Muscle of leg (tissue), 11 donors: Measurements from ENCODE around the gene GALNT11. TPM values are rescaled to one million over a fixed set of nuclear protein-coding genes. Genes with fewer than 3 reads are reported as not detected.

ENCODE experiments used
- DNase-seq: peaks from one replicate; pipeline ENCODE4 v3.0.0; 2013
- H3K27ac ChIP-seq: one replicate; pipeline ENCODE4 v1.5.1; 2013; ENCODE audit warnings: mild to moderate bottlenecking, low read length, control low read depth
- H3K27me3 ChIP-seq: one replicate; pipeline ENCODE4 v1.6.1; 2013; ENCODE audit warnings: low read length; ENCODE audit not compliant: control insufficient read depth, insufficient read depth
- H3K36me3 ChIP-seq: one replicate; pipeline ENCODE4 v1.6.1; 2013; ENCODE audit warnings: low read length; ENCODE audit not compliant: control insufficient read depth, insufficient read depth
- H3K4me1 ChIP-seq: one replicate; pipeline ENCODE4 v1.6.1; 2013; ENCODE audit warnings: low read length; ENCODE audit not compliant: control insufficient read depth, insufficient read depth
- H3K4me3 ChIP-seq: one replicate; pipeline ENCODE4 v1.5.1; 2013; ENCODE audit warnings: low read length, control low read depth
- H3K9me3 ChIP-seq: replicated peaks from 2 replicates; pipeline ENCODE4 v1.6.1; 2013; ENCODE audit warnings: low read depth, low read length; ENCODE audit not compliant: control insufficient read depth
- WGBS: methylation state at CpG from one replicate; pipeline ENCODE4 v1.1.5; 2013; ENCODE audit warnings: missing lambda C conversion rate; ENCODE audit not compliant: insufficient coverage; 5-methylcytosine and 5-hydroxymethylcytosine counted together
- polyA plus RNA-seq, 8 donors: library from polyadenylated mRNA; unstranded; fragments of 120-200 nt; gene quantifications; one replicate each; pipeline versions ENCODE4 v1.2.1 to v1.2.3, GENCODE V29; 2013; ENCODE audit warnings: inconsistent platforms in 1 of 8, low replicate concordance in 1 of 8; ENCODE audit not compliant: insufficient read length in 8 of 8, insufficient read depth in 1 of 8
- total RNA-seq: library from RNA; stranded (reverse); fragments of 120-200 nt; gene quantifications from one replicate; pipeline ENCODE4 v1.2.4, GENCODE V29; 2013

Gene GALNT11
- total and polyA plus RNA-seq, 9 donors = 29.0 to 44.0 (median 34.1) TPM

- whole genome bisulfite sequencing = 20% methylated on average over 1 of the region's 3 CpGs
- no peak overlapping the region for H3K27ac ChIP-seq
- H3K4me3 ChIP-seq = no peak overlapping the region
- peaks cover 9% of the 10 kb centered on the region for H3K9me3 ChIP-seq
- no peaks in the 10 kb centered on the region for H3K4me1 ChIP-seq
- H3K36me3 ChIP-seq = no peaks in the 10 kb centered on the region
- H3K27me3 ChIP-seq = no peaks in the 10 kb centered on the region
- no peak for DNase-seq
These were observed 59.7 kb downstream of the GALNT11 start for GRCh38 chr7:152085131-152085530.

- DNase-seq = no peak
- Histone ChIP-seq H3K4me1 (no peaks in the 10 kb centered on the region), H3K27ac (no peak overlapping the region), H3K4me3 (no peak overlapping the region), H3K36me3 (no peaks in the 10 kb centered on the region), H3K9me3 (peaks cover 9% of the 10 kb centered on the region), H3K27me3 (no peaks in the 10 kb centered on the region)
- WGBS = no CpG with 5 or more reads among the region's 1 CpG
These were observed 61.0 kb downstream of the GALNT11 start for GRCh38 chr7:152086513-152086912.

- Histone ChIP-seq H3K4me3 (no peak overlapping the region), H3K27me3 (no peaks in the 10 kb centered on the region), H3K4me1 (no peaks in the 10 kb centered on the region), H3K36me3 (no peaks in the 10 kb centered on the region), H3K9me3 (peaks cover 9% of the 10 kb centered on the region), H3K27ac (no peak overlapping the region)
- WGBS = 98% methylated on average over 4 of the region's 7 CpGs
- DNase-seq = no peak
These were observed 63.7 kb downstream of the GALNT11 start for GRCh38 chr7:152089183-152089582.

GRCh38 chr7:152090747-152091146 is 65.3 kb downstream of the GALNT11 start:
- Histone ChIP-seq H3K27ac (no peak overlapping the region), H3K4me3 (no peak overlapping the region), H3K4me1 (no peaks in the 10 kb centered on the region), H3K9me3 (peaks cover 9% of the 10 kb centered on the region), H3K27me3 (no peaks in the 10 kb centered on the region), H3K36me3 (no peaks in the 10 kb centered on the region)
- no CpG with 5 or more reads among the region's 6 CpGs for WGBS
- peak; percentile 34 for DNase-seq

GRCh38 chr7:152093717-152094116 is 68.2 kb downstream of the GALNT11 start:
- Histone ChIP-seq H3K9me3 (peaks cover 7% of the 10 kb centered on the region), H3K4me3 (no peak overlapping the region), H3K27ac (no peak overlapping the region), H3K4me1 (no peaks in the 10 kb centered on the region), H3K27me3 (no peaks in the 10 kb centered on the region), H3K36me3 (no peaks in the 10 kb centered on the region)
- no CpG with 5 or more reads among the region's 4 CpGs for WGBS
- no peak for DNase-seq

- H3K27ac ChIP-seq = no peak overlapping the region
- no peaks in the 10 kb centered on the region for H3K36me3 ChIP-seq
- no CpG with 5 or more reads among the region's 1 CpG for WGBS
- H3K4me1 ChIP-seq = no peaks in the 10 kb centered on the region
- H3K9me3 ChIP-seq = no peaks in the 10 kb centered on the region
- no peak overlapping the region for H3K4me3 ChIP-seq
- H3K27me3 ChIP-seq = no peaks in the 10 kb centered on the region
- DNase-seq = no peak
These were observed 70.3 kb downstream of the GALNT11 start for GRCh38 chr7:152095771-152096170.

- WGBS = no CpG with 5 or more reads among the region's 4 CpGs
These were observed 71.9 kb downstream of the GALNT11 start for GRCh38 chr7:152097330-152097729.

GRCh38 chr7:152103066-152103465 is 77.6 kb downstream of the GALNT11 start:
- WGBS = no CpG with 5 or more reads among the region's 7 CpGs
- peaks cover 18% of the 10 kb centered on the region for H3K36me3 ChIP-seq
- no peaks in the 10 kb centered on the region for H3K4me1 ChIP-seq
- H3K9me3 ChIP-seq = no peaks in the 10 kb centered on the region
- H3K4me3 ChIP-seq = no peak overlapping the region
- peak; percentile 12 for DNase-seq
- H3K27ac ChIP-seq = no peak overlapping the region
- H3K27me3 ChIP-seq = no peaks in the 10 kb centered on the region

More at GRCh38 chr7:152097330-152097729, 71.9 kb downstream of the GALNT11 start:
- Histone ChIP-seq H3K27me3 (no peaks in the 10 kb centered on the region), H3K9me3 (no peaks in the 10 kb centered on the region), H3K4me1 (no peaks in the 10 kb centered on the region), H3K4me3 (no peak overlapping the region), H3K36me3 (no peaks in the 10 kb centered on the region), H3K27ac (no peak overlapping the region)
- DNase-seq = no peak

GRCh38 chr7:152103691-152104090 is 78.2 kb downstream of the GALNT11 start:
- H3K9me3 ChIP-seq = no peaks in the 10 kb centered on the region
- no peak overlapping the region for H3K27ac ChIP-seq
- no peaks in the 10 kb centered on the region for H3K27me3 ChIP-seq
- no peaks in the 10 kb centered on the region for H3K4me1 ChIP-seq
- 100% methylated on average over 1 of the region's 5 CpGs for WGBS
- H3K4me3 ChIP-seq = no peak overlapping the region
- no peak for DNase-seq
- peaks cover 20% of the 10 kb centered on the region for H3K36me3 ChIP-seq

- no peaks in the 10 kb centered on the region for H3K4me1 ChIP-seq
- H3K4me3 ChIP-seq = no peak overlapping the region
- no peak for DNase-seq
- 90% methylated on average over 7 of the region's 11 CpGs for WGBS
- no peaks in the 10 kb centered on the region for H3K27me3 ChIP-seq
- H3K27ac ChIP-seq = no peak overlapping the region
- H3K36me3 ChIP-seq = peaks cover 20% of the 10 kb centered on the region
- H3K9me3 ChIP-seq = no peaks in the 10 kb centered on the region
These were observed 79.7 kb downstream of the GALNT11 start for GRCh38 chr7:152105205-152105604.

- Histone ChIP-seq H3K36me3 (peaks cover 20% of the 10 kb centered on the region), H3K9me3 (no peaks in the 10 kb centered on the region), H3K4me3 (no peak overlapping the region), H3K27me3 (no peaks in the 10 kb centered on the region), H3K27ac (no peak overlapping the region), H3K4me1 (no peaks in the 10 kb centered on the region)
- DNase-seq = no peak
- WGBS = 100% methylated on average over 1 of the region's 4 CpGs
These were observed 81.5 kb downstream of the GALNT11 start for GRCh38 chr7:152106990-152107389.
